Measurements from ENCODE around the gene HOXA2.

The HOXA2 gene

GRCh38 chr7:27141137-27141922 lies 38.8 kb upstream of the HOXA2 start:
- no peak for DNase-seq (ENCODE audit: low spot score)

GRCh38 chr7:27140126-27140857 lies 37.8 kb upstream of the HOXA2 start:
- peak; percentile 70 for DNase-seq (ENCODE audit: low spot score)

GRCh38 chr7:27139334-27140125 lies 37.0 kb upstream of the HOXA2 start:
- no peak for DNase-seq (ENCODE audit: low spot score)

DNA sequence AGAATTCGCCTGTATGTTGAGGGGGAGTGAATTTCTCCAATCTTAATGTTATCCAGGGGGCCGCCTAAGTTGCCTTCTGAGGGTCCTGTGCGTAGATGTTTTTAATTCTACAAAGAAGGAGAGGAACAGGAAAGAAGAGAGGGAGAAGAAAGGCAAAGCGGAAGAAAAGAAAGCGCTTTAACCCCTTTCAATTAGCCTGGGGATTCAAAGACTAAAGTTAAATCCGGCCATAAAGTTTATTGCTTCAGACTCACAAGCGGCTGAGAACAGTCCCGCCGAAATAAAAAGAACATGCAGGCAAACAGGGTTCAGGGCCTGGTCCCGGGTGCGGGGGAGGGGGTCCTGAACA lies 36.5 kb upstream of the HOXA2 start:
- no peak for DNase-seq (ENCODE audit: low spot score)

DNA sequence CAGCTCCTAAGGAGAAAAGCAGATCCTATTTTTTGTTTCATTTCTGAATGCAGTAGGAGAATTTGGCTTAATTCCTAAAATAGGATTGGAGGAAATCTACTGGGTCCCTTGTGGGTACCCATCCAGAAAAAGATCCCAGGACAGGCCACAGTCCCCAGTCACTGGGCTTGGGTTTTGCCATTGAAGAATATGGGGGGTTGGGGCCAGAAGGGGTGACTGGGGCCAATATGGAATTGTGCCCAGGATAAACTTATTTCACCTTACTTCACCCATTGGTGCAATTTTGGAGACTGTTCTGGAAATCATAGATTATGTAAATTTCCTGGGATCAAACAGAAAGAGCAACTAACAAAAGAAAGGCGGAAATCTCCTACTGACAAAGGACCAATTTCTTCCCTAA lies 36.0 kb upstream of the HOXA2 start:
- DNase-seq (ENCODE audit: low spot score) = no peak

DNA sequence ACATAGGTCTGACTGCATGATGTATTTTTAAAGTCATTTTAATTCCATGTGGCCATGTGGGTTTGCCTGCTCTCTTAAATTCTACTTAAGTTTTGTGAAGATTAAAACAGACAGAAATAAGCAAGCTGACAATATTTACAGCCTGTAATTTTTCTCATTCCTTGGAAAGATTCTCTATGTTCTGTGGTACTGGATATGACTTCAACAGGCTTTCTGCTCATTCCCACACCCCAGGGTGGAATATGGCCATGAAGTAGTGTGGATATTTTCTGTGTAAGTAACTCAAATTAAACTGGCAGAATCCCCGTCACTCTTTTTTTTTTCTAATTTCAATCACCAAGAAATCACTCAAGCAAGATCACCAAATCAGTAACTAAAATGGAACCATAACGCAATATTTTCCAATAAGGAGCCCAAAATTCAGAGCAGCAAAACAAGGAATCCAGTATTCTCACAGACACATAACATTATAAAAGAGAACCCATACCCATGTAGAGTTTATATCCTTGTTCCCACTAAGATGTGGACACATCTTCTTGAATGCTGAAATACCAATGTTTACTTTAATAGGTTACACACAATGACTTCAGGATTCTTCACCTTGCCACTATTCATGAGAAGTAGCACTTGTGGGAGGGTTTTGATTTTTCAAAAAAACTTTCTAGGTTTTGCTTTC lies 35.3 kb upstream of the HOXA2 start:
- DNase-seq (ENCODE audit: low spot score) = no peak

- no peak for DNase-seq (ENCODE audit: low spot score)
Observed at GRCh38 chr7:27134392-27134791, 31.9 kb upstream of the HOXA2 start.

GRCh38 chr7:27133409-27134231 lies 31.1 kb upstream of the HOXA2 start:
- peak; percentile 15 for DNase-seq (ENCODE audit: low spot score)

GRCh38 chr7:27132978-27133377 lies 30.5 kb upstream of the HOXA2 start:
- no peak for DNase-seq (ENCODE audit: low spot score)

- no peak for DNase-seq (ENCODE audit: low spot score)
Observed at GRCh38 chr7:27132214-27132613, 29.7 kb upstream of the HOXA2 start.

DNA sequence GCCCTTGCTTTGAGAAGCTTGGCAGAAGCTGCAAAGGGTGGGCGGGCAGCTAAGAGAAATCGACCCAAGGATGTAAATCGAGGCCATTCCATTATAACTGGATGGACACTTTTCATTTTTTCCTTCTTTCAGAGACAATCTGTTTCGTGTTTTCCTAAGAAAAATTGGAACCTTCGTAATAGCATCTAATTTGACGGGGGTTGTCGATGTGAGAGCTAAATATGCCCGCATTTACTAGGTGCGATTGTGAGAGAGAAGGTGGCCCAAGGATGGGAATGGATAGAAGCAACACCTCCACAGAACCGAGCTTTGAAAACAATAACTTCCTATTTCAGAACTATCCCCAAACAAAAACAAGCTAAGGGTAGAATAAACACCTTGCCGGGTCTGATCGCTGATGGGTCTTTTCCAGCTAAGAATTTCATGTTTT lies 28.9 kb upstream of the HOXA2 start:
- no peak for DNase-seq (ENCODE audit: low spot score)

GRCh38 chr7:27130540-27131389 lies 28.3 kb upstream of the HOXA2 start, which contains the start of gene HOXA4:
Gene HOXA4 (minus strand): TSS chr7:27130757. CDS start chr7:27130733, 24 bp downstream.
- DNase-seq (ENCODE audit: low spot score) = peak; percentile 93

- no peak for DNase-seq (ENCODE audit: low spot score)
Observed at GRCh38 chr7:27129729-27130539, 27.5 kb upstream of the HOXA2 start.

GRCh38 chr7:27128776-27129728 lies 26.6 kb upstream of the HOXA2 start:
- no peak for DNase-seq (ENCODE audit: low spot score)

DNA sequence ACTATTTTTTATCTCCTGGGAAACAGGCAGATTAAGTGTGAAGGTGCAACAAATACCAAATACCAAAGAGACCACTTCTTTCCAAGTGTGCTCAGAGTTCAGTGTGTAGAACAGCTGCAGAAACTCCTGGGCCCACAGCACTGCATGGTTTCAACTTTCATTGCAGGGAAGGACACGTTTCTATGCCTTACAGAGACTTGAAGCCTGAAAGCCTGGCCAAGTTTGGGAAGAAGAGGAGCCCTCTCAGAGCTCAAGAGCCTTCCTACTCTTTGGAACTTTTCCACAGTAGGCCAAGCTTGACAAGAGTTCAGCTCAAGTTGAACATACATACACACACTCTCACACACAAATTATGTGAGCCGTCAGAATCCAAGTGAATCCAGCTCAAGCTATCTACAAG lies 25.6 kb upstream of the HOXA2 start:
- DNase-seq (ENCODE audit: low spot score) = no peak

GRCh38 chr7:27126596-27127327 lies 24.3 kb upstream of the HOXA2 start:
- DNase-seq (ENCODE audit: low spot score) = no peak

- no peak for DNase-seq (ENCODE audit: low spot score)
Observed at GRCh38 chr7:27125986-27126394, 23.5 kb upstream of the HOXA2 start.
